Left ventricle myocardium inferior (tissue), 1 donor: ENCODE results near the gene RAB3C. TPM values are rescaled to one million over a fixed set of nuclear protein-coding genes. Genes with fewer than 3 reads are reported as not detected.

Experiments used
- DNase-seq: peaks from one replicate; pipeline ENCODE4 v3.0.0-alpha.2; 2020
- H3K27ac ChIP-seq: fragments of 200-600 bp; replicated peaks from 2 replicates; pipeline ENCODE4 v1.8.0; 2021
- H3K27me3 ChIP-seq: fragments of 200-600 bp; 2 replicates; pipeline ENCODE4 v1.8.0; 2021; ENCODE audit warnings: low read depth
- H3K36me3 ChIP-seq: fragments of 200-600 bp; 2 replicates; pipeline ENCODE4 v1.8.0; 2021
- H3K4me1 ChIP-seq: fragments of 200-600 bp; 2 replicates; pipeline ENCODE4 v1.8.0; 2021
- H3K4me3 ChIP-seq: fragments of 200-600 bp; 2 replicates; pipeline ENCODE4 v1.8.0; 2021; ENCODE audit warnings: mild to moderate bottlenecking, moderate library complexity
- H3K9me3 ChIP-seq: fragments of 200-600 bp; replicated peaks from 2 replicates; pipeline ENCODE4 v1.8.0; 2021
- intact Hi-C: fragments of 100-400 bp; cut with micrococcal nuclease; formaldehyde crosslinking; loops from one replicate; pipeline ENCODE4 v1.11.0; 2022
- total RNA-seq: library from RNA; stranded (reverse); fragmentation: NEBNext Ultra II Directional; extraction: Animal tissue kit (Norgen Biotek cat#: 25700); gene quantifications from one replicate; pipeline ENCODE4 v1.2.1, GENCODE V29; 2021
- TF ChIP-seq, protein P1 (sequence below): fragments of 200-600 bp; IDR thresholded peaks from 2 replicates; pipeline ENCODE4 v1.8.0; 2021; ENCODE audit warnings: antibody characterized with exemption, mild to moderate bottlenecking, borderline replicate concordance
- donor health status: DM: no; HTN: yes; CAD: no; lungs with severe emphysema.

The RAB3C gene
- total RNA-seq, 1 donor from 2014 or later = 1.2 TPM

DNA sequence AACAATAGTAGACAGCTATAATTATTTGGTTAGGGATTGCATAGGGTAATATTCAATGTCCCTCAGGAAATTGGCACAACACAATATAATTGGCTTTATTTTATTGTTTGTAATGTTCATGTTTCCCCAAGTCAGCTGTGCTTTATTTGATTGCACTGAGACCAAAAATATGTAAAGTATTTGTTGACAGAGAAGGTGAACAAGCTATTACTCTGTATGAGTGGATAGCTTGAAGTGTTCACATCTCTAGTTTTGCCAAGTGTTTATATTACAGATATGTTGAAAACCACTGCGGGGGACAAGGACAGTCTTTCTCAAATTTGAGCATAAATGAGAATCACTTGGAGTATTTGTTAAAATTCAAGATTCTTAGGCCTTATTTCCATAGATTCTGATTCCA lies 83.3 kb downstream of the RAB3C start:
- peaks cover 9% of the 10 kb centered on the region for H3K9me3 ChIP-seq
- DNase-seq = no peak
- peak overlapping the region; percentile 47 for H3K27ac ChIP-seq
- no peaks in the 10 kb centered on the region for H3K27me3 ChIP-seq
- TF ChIP-seq, protein P1, sequence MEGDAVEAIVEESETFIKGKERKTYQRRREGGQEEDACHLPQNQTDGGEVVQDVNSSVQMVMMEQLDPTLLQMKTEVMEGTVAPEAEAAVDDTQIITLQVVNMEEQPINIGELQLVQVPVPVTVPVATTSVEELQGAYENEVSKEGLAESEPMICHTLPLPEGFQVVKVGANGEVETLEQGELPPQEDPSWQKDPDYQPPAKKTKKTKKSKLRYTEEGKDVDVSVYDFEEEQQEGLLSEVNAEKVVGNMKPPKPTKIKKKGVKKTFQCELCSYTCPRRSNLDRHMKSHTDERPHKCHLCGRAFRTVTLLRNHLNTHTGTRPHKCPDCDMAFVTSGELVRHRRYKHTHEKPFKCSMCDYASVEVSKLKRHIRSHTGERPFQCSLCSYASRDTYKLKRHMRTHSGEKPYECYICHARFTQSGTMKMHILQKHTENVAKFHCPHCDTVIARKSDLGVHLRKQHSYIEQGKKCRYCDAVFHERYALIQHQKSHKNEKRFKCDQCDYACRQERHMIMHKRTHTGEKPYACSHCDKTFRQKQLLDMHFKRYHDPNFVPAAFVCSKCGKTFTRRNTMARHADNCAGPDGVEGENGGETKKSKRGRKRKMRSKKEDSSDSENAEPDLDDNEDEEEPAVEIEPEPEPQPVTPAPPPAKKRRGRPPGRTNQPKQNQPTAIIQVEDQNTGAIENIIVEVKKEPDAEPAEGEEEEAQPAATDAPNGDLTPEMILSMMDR = no peak
- no peaks in the 10 kb centered on the region for H3K36me3 ChIP-seq
- intact Hi-C loops = no loop called here
- no peak overlapping the region for H3K4me3 ChIP-seq
- H3K4me1 ChIP-seq = peaks cover 26% of the 10 kb centered on the region

DNA sequence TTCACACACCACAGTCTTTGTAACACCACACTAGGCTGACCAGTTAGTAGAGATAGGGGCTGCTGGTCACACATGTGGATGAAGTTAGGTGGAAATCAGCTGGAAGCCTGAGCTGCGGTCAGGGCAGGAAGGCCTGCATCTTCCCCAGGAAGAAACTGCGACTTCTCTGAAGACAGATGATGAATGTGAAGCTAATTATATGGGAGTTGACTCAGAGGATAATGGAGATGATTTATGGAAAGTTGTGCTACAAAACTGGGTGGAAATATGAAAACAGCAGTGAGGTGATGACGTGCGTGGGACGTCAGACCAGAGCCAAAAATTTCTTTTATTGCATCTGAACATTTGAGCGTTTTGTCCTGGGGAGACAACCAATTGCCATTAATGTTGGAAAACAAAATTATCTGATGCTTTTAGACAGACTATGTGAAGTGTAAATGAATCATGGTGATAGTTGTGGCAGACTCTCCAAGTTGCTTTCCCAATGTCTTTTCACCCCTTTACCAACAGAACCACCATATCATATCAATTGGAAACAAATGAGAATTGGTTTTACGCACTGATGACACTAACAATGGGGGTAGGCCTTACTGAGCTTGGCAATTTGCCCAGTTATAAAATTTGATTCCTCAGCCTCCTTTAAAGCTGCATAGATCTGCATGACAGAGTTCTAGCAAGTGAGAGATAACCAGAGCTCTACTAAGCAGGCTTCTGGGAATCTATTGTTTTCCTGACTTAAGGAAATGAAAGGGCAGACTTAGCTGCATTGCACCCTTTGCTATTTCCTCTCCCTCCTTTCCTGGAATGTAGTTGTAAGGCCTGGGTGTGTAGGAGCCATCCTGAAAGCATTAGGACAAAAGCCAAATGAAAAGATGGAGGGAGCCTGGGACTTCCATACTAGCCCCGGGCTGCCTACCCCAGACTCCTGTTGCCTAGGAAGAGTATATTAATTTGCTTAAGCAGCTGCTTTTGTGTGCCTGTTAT lies 84.0 kb downstream of the RAB3C start:
- Histone ChIP-seq H3K4me3 (no peak overlapping the region), H3K27me3 (no peaks in the 10 kb centered on the region), H3K9me3 (peaks cover 9% of the 10 kb centered on the region), H3K36me3 (no peaks in the 10 kb centered on the region), H3K27ac (peak overlapping the region; percentile 47), H3K4me1 (peaks cover 29% of the 10 kb centered on the region)
- TF ChIP-seq, protein P1 = no peak
- intact Hi-C loops = no loop called here
- no peak for DNase-seq

GRCh38 chr5:58670582-58670981 lies 87.7 kb downstream of the RAB3C start:
- H3K27ac ChIP-seq = peak overlapping the region; percentile 61
- TF ChIP-seq, protein P1 = no peak

GRCh38 chr5:58671155-58671554 lies 88.3 kb downstream of the RAB3C start:
- Histone ChIP-seq H3K27ac (peak overlapping the region; percentile 61), H3K9me3 (peaks cover 9% of the 10 kb centered on the region), H3K36me3 (no peaks in the 10 kb centered on the region), H3K27me3 (no peaks in the 10 kb centered on the region), H3K4me3 (no peak overlapping the region), H3K4me1 (peaks cover 28% of the 10 kb centered on the region)
- DNase-seq = no peak
- intact Hi-C loops = no loop called here
- TF ChIP-seq, protein P1 = no peak

More at GRCh38 chr5:58670582-58670981, 87.7 kb downstream of the RAB3C start:
- Histone ChIP-seq H3K9me3 (peaks cover 9% of the 10 kb centered on the region), H3K4me1 (peaks cover 29% of the 10 kb centered on the region), H3K36me3 (no peaks in the 10 kb centered on the region), H3K4me3 (no peak overlapping the region), H3K27me3 (no peaks in the 10 kb centered on the region)
- intact Hi-C loops = no loop called here
- DNase-seq = no peak

- Histone ChIP-seq H3K27me3 (no peaks in the 10 kb centered on the region), H3K4me1 (peaks cover 15% of the 10 kb centered on the region), H3K4me3 (no peak overlapping the region), H3K9me3 (peaks cover 9% of the 10 kb centered on the region), H3K27ac (no peak overlapping the region), H3K36me3 (no peaks in the 10 kb centered on the region)
- TF ChIP-seq, protein P1 = no peak
- DNase-seq = no peak
- intact Hi-C loops = no loop called here
These were observed 89.6 kb downstream of the RAB3C start for GRCh38 chr5:58672521-58672920.
